ENCODE data around the gene TMEM187.
A peak's percentile ranks its signal among the peaks of the same experiment; 100 is the strongest.

TMEM187 gene

GRCh38 chrX:154006947-154007346, 34.4 kb downstream of the TMEM187 start:
- no peak for DNase-seq

- no peak for DNase-seq
These were observed 36.0 kb downstream of the TMEM187 start for GRCh38 chrX:154008521-154008920.

- no peak for DNase-seq
These were observed 38.0 kb downstream of the TMEM187 start for GRCh38 chrX:154010330-154011087.

- no peak for DNase-seq
These were observed 39.1 kb downstream of the TMEM187 start for GRCh38 chrX:154011376-154012335.

GRCh38 chrX:154012336-154012991, 39.9 kb downstream of the TMEM187 start:
- DNase-seq, result no peak

GRCh38 chrX:154013001-154013421, 40.5 kb downstream of the TMEM187 start:
- DNase-seq, result no peak

- DNase-seq, result peak; percentile 48
These were observed 41.2 kb downstream of the TMEM187 start for GRCh38 chrX:154013614-154014360.

- DNase-seq, result no peak
These were observed 42.2 kb downstream of the TMEM187 start for GRCh38 chrX:154014429-154015380.

- DNase-seq, result no peak
These were observed 43.2 kb downstream of the TMEM187 start for GRCh38 chrX:154015581-154016264.

- DNase-seq, result no peak
These were observed 44.0 kb downstream of the TMEM187 start for GRCh38 chrX:154016366-154017076.

- DNase-seq, result no peak
These were observed 45.4 kb downstream of the TMEM187 start for GRCh38 chrX:154017766-154018517.

- DNase-seq, result no peak
These were observed 46.0 kb downstream of the TMEM187 start for GRCh38 chrX:154018518-154019060.

GRCh38 chrX:154019061-154019621, 46.6 kb downstream of the TMEM187 start:
- DNase-seq, result peak; percentile 35

- peak; percentile 51 for DNase-seq
These were observed 47.3 kb downstream of the TMEM187 start, which contains the start of gene IRAK1 for GRCh38 chrX:154019633-154020528. TSS of gene IRAK1 (minus strand) at chrX:154019902. CDS start at chrX:154019812, 90 bp downstream.

GRCh38 chrX:154020536-154021115, 48.1 kb downstream of the TMEM187 start:
- DNase-seq, result no peak

GRCh38 chrX:154021131-154021611, 48.6 kb downstream of the TMEM187 start:
- peak; percentile 17 for DNase-seq

- DNase-seq, result no peak
These were observed 49.6 kb downstream of the TMEM187 start for GRCh38 chrX:154022108-154022507.

Data from stimulated activated CD4-positive, alpha-beta T cell treated with anti-CD3 and anti-CD28 coated beads, Interleukin-4, amount 100 ng/mL, for 24 hours (primary cell).